ENCODE results near the gene PRR14. TPM values are rescaled to one million over a fixed set of nuclear protein-coding genes. Genes with fewer than 3 reads are reported as not detected.

PRR14 gene
- total RNA-seq, 2 donors from 2014 or later = 21.2 to 35.4 TPM

- Histone ChIP-seq H3K4me1 (ENCODE audit: control insufficient read depth, insufficient read depth, low read length) (no peaks in the 10 kb centered on the region), H3K27me3 (ENCODE audit: control insufficient read depth, insufficient read depth, low read length, poor library complexity, severe bottlenecking) (peaks cover 7% of the 10 kb centered on the region), H3K4me3 (ENCODE audit: low read length) (no peak overlapping the region), H3K9me3 (ENCODE audit: control insufficient read depth, low read length) (no peaks in the 10 kb centered on the region), H3K9ac (ENCODE audit: extremely low read depth, low read length, poor library complexity, severe bottlenecking) (no peak overlapping the region), H3K27ac (ENCODE audit: low read depth, low read length) (no peak overlapping the region), H3K36me3 (ENCODE audit: control insufficient read depth, insufficient read depth, low read length) (peaks cover 51% of the 10 kb centered on the region)
- Mint-ChIP-seq H3K27me3 (ENCODE audit: insufficient read depth) (peaks cover 78% of the 10 kb centered on the region), H3K27ac (no peak overlapping the region), H3K4me1 (no peaks in the 10 kb centered on the region), H3K36me3 (ENCODE audit: low read depth) (peaks cover 68% of the 10 kb centered on the region), H3K4me3 (no peak overlapping the region), H3K9me3 (no peaks in the 10 kb centered on the region)
- no peak for DNase-seq
- no peak for TF ChIP-seq CTCF (conservative IDR thresholded peaks at IDR 0.05)
- WGBS, 2 experiments (ENCODE audit: insufficient coverage in 1 of 2, insufficient read length in 1 of 2) = 96 to 97% methylated on average over 7 to 11 of the region's 11 CpGs
These were observed 16.7 kb downstream of the PRR14 start for GRCh38 chr16:30667361-30667905.

GRCh38 chr16:30668393-30668792 is 17.6 kb downstream of the PRR14 start:
- DNase-seq = no peak
- no peaks in the 10 kb centered on the region for H3K9me3 Mint-ChIP-seq
- peaks cover 58% of the 10 kb centered on the region for H3K36me3 Mint-ChIP-seq (ENCODE audit: low read depth)
- Histone ChIP-seq H3K4me3 (ENCODE audit: low read length) (no peak overlapping the region), H3K4me1 (ENCODE audit: control insufficient read depth, insufficient read depth, low read length) (no peaks in the 10 kb centered on the region), H3K36me3 (ENCODE audit: control insufficient read depth, insufficient read depth, low read length) (peaks cover 41% of the 10 kb centered on the region), H3K9ac (ENCODE audit: extremely low read depth, low read length, poor library complexity, severe bottlenecking) (no peak overlapping the region), H3K27ac (ENCODE audit: low read depth, low read length) (no peak overlapping the region), H3K9me3 (ENCODE audit: control insufficient read depth, low read length) (no peaks in the 10 kb centered on the region), H3K27me3 (ENCODE audit: control insufficient read depth, insufficient read depth, low read length, poor library complexity, severe bottlenecking) (peaks cover 17% of the 10 kb centered on the region)
- no peaks in the 10 kb centered on the region for H3K4me1 Mint-ChIP-seq
- no peak overlapping the region for H3K4me3 Mint-ChIP-seq
- H3K27ac Mint-ChIP-seq = no peak overlapping the region
- TF ChIP-seq CTCF (conservative IDR thresholded peaks at IDR 0.05) = no peak
- peaks cover 83% of the 10 kb centered on the region for H3K27me3 Mint-ChIP-seq (ENCODE audit: insufficient read depth)
- WGBS, 2 experiments (ENCODE audit: insufficient coverage in 1 of 2, insufficient read length in 1 of 2) = 96% methylated on average over 3 to 12 of the region's 12 CpGs

- no peak overlapping the region for H3K27ac Mint-ChIP-seq
- no peak overlapping the region for H3K4me3 Mint-ChIP-seq
- WGBS, 2 experiments (ENCODE audit: insufficient coverage in 1 of 2, insufficient read length in 1 of 2) = 96 to 98% methylated on average over 17 to 41 of the region's 41 CpGs
- peaks cover 36% of the 10 kb centered on the region for H3K36me3 ChIP-seq (ENCODE audit: control insufficient read depth, insufficient read depth, low read length)
- H3K4me1 ChIP-seq (ENCODE audit: control insufficient read depth, insufficient read depth, low read length) = no peaks in the 10 kb centered on the region
- no peak for TF ChIP-seq CTCF (conservative IDR thresholded peaks at IDR 0.05)
- H3K27me3 Mint-ChIP-seq (ENCODE audit: insufficient read depth) = peaks cover 87% of the 10 kb centered on the region
- H3K9ac ChIP-seq (ENCODE audit: extremely low read depth, low read length, poor library complexity, severe bottlenecking) = no peak overlapping the region
- H3K36me3 Mint-ChIP-seq (ENCODE audit: low read depth) = peaks cover 53% of the 10 kb centered on the region
- H3K4me1 Mint-ChIP-seq = no peaks in the 10 kb centered on the region
- no peaks in the 10 kb centered on the region for H3K9me3 Mint-ChIP-seq
- no peak overlapping the region for H3K27ac ChIP-seq (ENCODE audit: low read depth, low read length)
- H3K4me3 ChIP-seq (ENCODE audit: low read length) = no peak overlapping the region
- H3K9me3 ChIP-seq (ENCODE audit: control insufficient read depth, low read length) = no peaks in the 10 kb centered on the region
- peaks cover 25% of the 10 kb centered on the region for H3K27me3 ChIP-seq (ENCODE audit: control insufficient read depth, insufficient read depth, low read length, poor library complexity, severe bottlenecking)
- no peak for DNase-seq
These were observed 18.5 kb downstream of the PRR14 start for GRCh38 chr16:30669026-30669902.

Measured in endodermal cell (in vitro differentiated cells).